Keratinocyte (primary cell): Measurements from ENCODE around the gene NRIP2. TPM values are rescaled to one million over a fixed set of nuclear protein-coding genes. Genes with fewer than 3 reads are reported as not detected.

Experiments used
- DNase-seq: peaks from one replicate; pipeline ENCODE4 v3.0.0-alpha.2; 2011; ENCODE audit warnings: low read depth, missing footprints, low spot score
- FAIRE-seq: peaks from 2 replicates; lab custom pipeline; 2011; peaks lifted over from hg19 to GRCh38; lab: Jason Lieb, UNC
- H2AFZ ChIP-seq: 2 replicates; pipeline ENCODE4 v1.6.0; 2012; ENCODE audit warnings: low read length, control low read depth, inconsistent platforms; ENCODE audit not compliant: control insufficient read depth
- H3K27ac ChIP-seq: 2 replicates; pipeline ENCODE4 v1.5.1; 2011; ENCODE audit warnings: low read length; ENCODE audit not compliant: control insufficient read depth, insufficient read depth
- H3K27me3 ChIP-seq: 3 replicates; pipeline ENCODE4 v1.6.0; 2011; ENCODE audit warnings: low read length; ENCODE audit not compliant: control insufficient read depth, insufficient read depth; ENCODE audit errors: extremely low read depth
- H3K36me3 ChIP-seq, 2 experiments: 2 replicates in 1 of 2; 3 replicates in 1 of 2; pipeline ENCODE4 v1.5.1; 2011; ENCODE audit warnings: low read length in 2 of 2, mild to moderate bottlenecking in 1 of 2; ENCODE audit not compliant: control insufficient read depth in 2 of 2, insufficient read depth in 2 of 2; ENCODE audit errors: extremely low read depth in 1 of 2
- H3K4me1 ChIP-seq: 3 replicates; pipeline ENCODE4 v1.5.1; 2011; ENCODE audit warnings: low read length; ENCODE audit not compliant: control insufficient read depth, insufficient read depth; ENCODE audit errors: extremely low read depth
- H3K4me2 ChIP-seq: 3 replicates; pipeline ENCODE4 v1.6.0; 2011; ENCODE audit warnings: low read depth, low read length; ENCODE audit not compliant: control insufficient read depth, insufficient read depth; ENCODE audit errors: extremely low read depth
- H3K4me3 ChIP-seq, 3 experiments: fragments of 200-600 bp in 1 of 3; sonication (generic) in 1 of 3; 2 replicates in 2 of 3; 3 replicates in 1 of 3; pipeline ENCODE4 v1.5.1; 2011 to 2016; ENCODE audit warnings: low read length in 3 of 3, mild to moderate bottlenecking in 3 of 3, control low read depth in 2 of 3, inconsistent platforms in 1 of 3, low read depth in 1 of 3, mixed read lengths in 1 of 3, mixed run types in 1 of 3, moderate library complexity in 1 of 3; ENCODE audit not compliant: control insufficient read depth in 2 of 3, insufficient read depth in 2 of 3; ENCODE audit errors: extremely low read depth in 1 of 3
- H3K79me2 ChIP-seq: 2 replicates; pipeline ENCODE4 v1.6.0; 2012; ENCODE audit warnings: low read length; ENCODE audit not compliant: control insufficient read depth, insufficient read depth
- H3K9ac ChIP-seq: 3 replicates; pipeline ENCODE4 v1.6.0; 2011; ENCODE audit warnings: low read length; ENCODE audit not compliant: control insufficient read depth, insufficient read depth; ENCODE audit errors: extremely low read depth
- H3K9me1 ChIP-seq: 3 replicates; pipeline ENCODE4 v1.6.0; 2011; ENCODE audit warnings: low read length; ENCODE audit not compliant: control insufficient read depth, insufficient read depth; ENCODE audit errors: extremely low read depth
- H3K9me3 ChIP-seq: 2 replicates; pipeline ENCODE4 v1.5.1; 2012; ENCODE audit warnings: low read depth, low read length; ENCODE audit not compliant: control insufficient read depth
- H4K20me1 ChIP-seq: 3 replicates; pipeline ENCODE4 v1.6.0; 2011; ENCODE audit warnings: low read length; ENCODE audit not compliant: control insufficient read depth, insufficient read depth; ENCODE audit errors: extremely low read depth
- CTCF ChIP-seq, 3 experiments: IDR thresholded peaks in 1 of 3; conservative IDR thresholded peaks in 1 of 3; optimal IDR thresholded peaks in 1 of 3; 2 replicates in 2 of 3; 3 replicates in 1 of 3; pipeline versions ENCODE3 to v1.5.1; 2011; ENCODE audit warnings: low read length in 3 of 3, mild to moderate bottlenecking in 3 of 3, moderate library complexity in 2 of 3, control low read depth in 1 of 3, inconsistent platforms in 1 of 3; ENCODE audit not compliant: insufficient read depth in 2 of 3; ENCODE audit errors: extremely low read depth in 1 of 3
- EZH2 ChIP-seq: IDR thresholded peaks from one replicate; pipeline ENCODE4 v1.6.1; 2012; ENCODE audit warnings: inconsistent platforms, mild to moderate bottlenecking, low read length, moderate library complexity
- dilution Hi-C: fragments of 300-500 bp; cut with MboI; formaldehyde crosslinking; loops from one replicate; pipeline ENCODE4 v1.7.0; 2020; ENCODE audit warnings: low sequenced_read_pairs; ENCODE audit not compliant: extremely low pct_ligation_motif_present
- polyA plus RNA-seq, 5 experiments: library from polyadenylated mRNA; depleted of rRNA in 3 of 5; stranded (reverse) in 3 of 5; stranded (forward) in 1 of 5; unstranded in 1 of 5; fragments of >200 nt; gene quantifications; 1 replicate in 1 of 5; 2 replicates in 3 of 5; 3 replicates in 1 of 5; pipeline versions ENCODE4 v1.2.1 to v1.2.3, GENCODE V29; 2011 to 2012; ENCODE audit warnings: missing spikeins in 2 of 5, low read depth in 1 of 5, low replicate concordance in 1 of 5

NRIP2 gene
- polyA plus RNA-seq, 1 donor (not counting 4 experiments of a cell fraction or from before 2014, with no cell fraction given) = not detected

- no peaks in the 10 kb centered on the region for H3K9me3 ChIP-seq
- peak overlapping the region; percentile 5 for H3K27ac ChIP-seq
- peak overlapping the region; percentile 97 for H3K4me2 ChIP-seq
- H2AFZ ChIP-seq = peak overlapping the region; percentile 64
- FAIRE-seq (no peak), DNase-seq (no peak)
- dilution Hi-C loops = no loop called here
- H3K79me2 ChIP-seq = peaks cover 34% of the 10 kb centered on the region
- H3K27me3 ChIP-seq = peaks cover 7% of the 10 kb centered on the region
- peaks cover 15% of the 10 kb centered on the region for H4K20me1 ChIP-seq
- peaks cover 27 to 35% of the 10 kb centered on the region in 2 experiments for H3K36me3 ChIP-seq
- H3K4me1 ChIP-seq = peaks cover 30% of the 10 kb centered on the region
- peak overlapping the region; percentile 72 to 92 (median 88) for H3K4me3 ChIP-seq
- no peaks in the 10 kb centered on the region for H3K9me1 ChIP-seq
- H3K9ac ChIP-seq = peak overlapping the region; percentile 81
- TF ChIP-seq EZH2 (no peak), CTCF (optimal IDR thresholded peaks at IDR 0.05 in 1 of 3, IDR thresholded peaks at IDR 0.05 in 1 of 3, conservative IDR thresholded peaks at IDR 0.05 in 1 of 3; ENCODE audit: extremely low read depth in 1 of 3, insufficient read depth in 2 of 3, low read length in 3 of 3) (peak in 1 of 3 experiments; percentile 3)
These were observed 39.3 kb downstream of the NRIP2 start for GRCh38 chr12:2795291-2796186.

DNA sequence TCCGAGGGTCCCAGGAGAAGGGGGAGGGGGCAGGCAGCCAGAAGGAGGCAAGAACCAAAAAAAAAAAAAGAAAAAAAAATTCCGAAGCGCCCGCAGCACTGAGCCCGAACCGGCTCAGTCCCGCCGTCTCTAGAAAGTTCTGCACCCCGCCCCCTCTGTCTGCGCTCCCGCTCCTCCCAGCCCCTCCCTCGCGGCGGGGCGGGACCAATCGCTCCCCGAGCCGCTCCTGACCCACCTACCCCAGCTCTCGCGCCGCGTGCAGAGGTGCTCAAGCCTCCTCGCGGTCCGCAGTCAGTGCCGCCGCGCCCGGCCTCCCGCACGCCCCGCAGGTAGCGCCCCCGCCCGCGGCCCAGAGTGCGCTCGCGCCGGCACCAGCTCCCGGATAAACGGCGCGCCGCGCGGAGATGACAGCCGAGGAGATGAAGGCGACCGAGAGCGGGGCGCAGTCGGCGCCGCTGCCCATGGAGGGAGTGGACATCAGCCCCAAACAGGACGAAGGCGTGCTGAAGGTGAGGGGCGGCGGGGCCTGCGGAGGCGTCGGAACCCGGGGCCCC is 40.0 kb downstream of the NRIP2 start, which contains the start of gene FKBP4:
Gene FKBP4 (plus strand): TSS at position 235 of the 554 bp plus-strand sequence. CDS start 170 bp downstream, at position 405.
- H3K9me3 ChIP-seq = no peaks in the 10 kb centered on the region
- H3K9ac ChIP-seq = peak within 1 kb of the TSS; percentile 81
- TF ChIP-seq EZH2 (no peak), CTCF (optimal IDR thresholded peaks at IDR 0.05 in 1 of 3, IDR thresholded peaks at IDR 0.05 in 1 of 3, conservative IDR thresholded peaks at IDR 0.05 in 1 of 3; ENCODE audit: extremely low read depth in 1 of 3, insufficient read depth in 2 of 3, low read length in 3 of 3) (no peak)
- DNase-seq (peak; percentile 28), FAIRE-seq (no peak)
- peaks cover 25 to 28% of the 10 kb centered on the region in 2 experiments for H3K36me3 ChIP-seq
- peaks cover 34% of the 10 kb centered on the region for H3K79me2 ChIP-seq
- H3K27ac ChIP-seq = peak within 1 kb of the TSS; percentile 5
- H4K20me1 ChIP-seq = peaks cover 15% of the 10 kb centered on the region
- H3K4me3 ChIP-seq = peak within 1 kb of the TSS; percentile 72 to 92 (median 88)
- H3K27me3 ChIP-seq = peaks cover 7% of the 10 kb centered on the region
- H3K9me1 ChIP-seq = no peaks in the 10 kb centered on the region
- peak within 1 kb of the TSS; percentile 97 for H3K4me2 ChIP-seq
- peak within 1 kb of the TSS; percentile 75 for H2AFZ ChIP-seq
- peaks cover 23% of the 10 kb centered on the region for H3K4me1 ChIP-seq
- dilution Hi-C loops = no loop called here
